Activated CD8-positive, alpha-beta memory T cell treated with anti-CD3 and anti-CD28 coated beads for 1 hour (primary cell): ENCODE measurements around the gene MPHOSPH10.
"Not testable (repeated sequence)": the region's sequence is repeated elsewhere in the genome, so short reads cannot be mapped to it uniquely, and the experiment has no call there.

Experiments used
- DNase-seq, 2 donors: peaks; one replicate each; pipeline ENCODE4 v3.0.0-alpha.2; 2020; ENCODE audit warnings: low read depth in 1 of 2; ENCODE audit errors: extremely low read depth in 1 of 2

MPHOSPH10 gene

GRCh38 chr2:71166812-71167211 lies 36.4 kb downstream of the MPHOSPH10 start:
- DNase-seq = no peak

- DNase-seq = no peak
Measured at GRCh38 chr2:71173096-71173495, 42.7 kb downstream of the MPHOSPH10 start.

GRCh38 chr2:71174207-71174606 lies 43.8 kb downstream of the MPHOSPH10 start:
- DNase-seq = no peak

GRCh38 chr2:71178836-71179235 lies 48.4 kb downstream of the MPHOSPH10 start:
- DNase-seq = not testable (repeated sequence)

- DNase-seq = no peak
Measured at GRCh38 chr2:71181316-71181715, 50.9 kb downstream of the MPHOSPH10 start.

GRCh38 chr2:71183306-71184115 lies 53.1 kb downstream of the MPHOSPH10 start:
- DNase-seq = not testable (repeated sequence)

- DNase-seq = no peak
Measured at GRCh38 chr2:71186973-71187372, 56.5 kb downstream of the MPHOSPH10 start.

GRCh38 chr2:71187589-71187988 lies 57.2 kb downstream of the MPHOSPH10 start:
- DNase-seq = no peak

- no peak for DNase-seq
Measured at GRCh38 chr2:71190656-71191569, 60.5 kb downstream of the MPHOSPH10 start.

- DNase-seq = no peak
Measured at GRCh38 chr2:71191570-71191943, 61.1 kb downstream of the MPHOSPH10 start.
